ENCODE measurements around the gene DNAJC13. TPM values are rescaled to one million over a fixed set of nuclear protein-coding genes. Genes with fewer than 3 reads are reported as not detected.

DNAJC13 gene
- total RNA-seq, 1 experiment from 2014 or later = 28.8 TPM

DNA sequence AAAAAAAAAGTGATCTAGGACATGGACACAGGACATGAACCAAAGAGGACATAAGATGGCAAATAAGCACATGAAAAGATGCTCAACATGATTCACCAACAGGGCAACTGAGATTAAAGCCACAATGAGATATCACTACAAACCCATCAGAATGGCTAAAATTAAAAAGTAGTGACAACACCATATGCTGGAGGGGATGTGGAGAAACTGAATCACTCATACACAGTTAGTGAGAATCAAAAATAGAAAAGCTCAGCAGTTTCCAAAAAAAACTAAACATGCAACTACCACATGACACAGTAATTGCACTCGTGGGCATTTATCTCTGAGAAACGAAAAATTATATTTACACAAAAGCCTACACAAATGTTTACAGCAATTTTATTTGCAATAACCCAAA, 151.9 kb downstream of the DNAJC13 start:
- Histone ChIP-seq H3K4me1 (ENCODE audit: control insufficient read depth in 1 of 2, insufficient read depth in 2 of 2, low read length in 2 of 2) (no peaks in the 10 kb centered on the region), H4K20me1 (ENCODE audit: insufficient read depth) (no peaks in the 10 kb centered on the region), H3K27me3 (ENCODE audit: insufficient read depth, low read length) (no peaks in the 10 kb centered on the region), H3K9me3 (ENCODE audit: control insufficient read depth in 1 of 2, insufficient read depth in 1 of 2, low read depth in 1 of 2, low read length in 2 of 2) (no peaks in the 10 kb centered on the region), H3K9me2 (ENCODE audit: insufficient read depth) (no peaks in the 10 kb centered on the region), H3K36me3 (ENCODE audit: control insufficient read depth in 1 of 2, insufficient read depth in 2 of 2, low read length in 2 of 2) (no peaks in the 10 kb centered on the region), H3K4me3 (replicated peaks in 1 of 2; ENCODE audit: low read depth in 1 of 2, low read length in 2 of 2) (no peak overlapping the region), H3K27ac (ENCODE audit: low read depth, low read length) (no peak overlapping the region), H3K9ac (ENCODE audit: low read length) (no peak overlapping the region), H3K79me2 (ENCODE audit: insufficient read depth, low read length) (no peaks in the 10 kb centered on the region), H3K4me2 (ENCODE audit: low read length) (no peak overlapping the region), H2AFZ (ENCODE audit: low read depth, low read length, poor library complexity, severe bottlenecking) (no peak overlapping the region)
- no peak for DNase-seq (ENCODE audit: low read depth, low spot score)
- ChIA-PET RAD21 (ENCODE audit: low non-redundant PET in 1 of 2, low total read pairs in 2 of 2, uncharacterized antibody in 2 of 2, unreplicated experiment in 2 of 2) (no interaction called here), POLR2A (no interaction called here), CTCF (no interaction called here)
- ATAC-seq = no peak
- no peak for TF ChIP-seq CBX3 (IDR thresholded peaks at IDR 0.05; ENCODE audit: low read depth)
- no peak for TF ChIP-seq YY1 (IDR thresholded peaks at IDR 0.05; ENCODE audit: extremely low read depth, insufficient replicate concordance, low read depth, low read length)
- TF ChIP-seq ZNF274 (IDR thresholded peaks at IDR 0.05; ENCODE audit: low read depth, low read length) = no peak
- no peak for TF ChIP-seq POLR2AphosphoS5 (IDR thresholded peaks at IDR 0.05; ENCODE audit: low read depth, low read length)
- no peak for TF ChIP-seq CTCF (IDR thresholded peaks at IDR 0.05 in 2 of 3, conservative IDR thresholded peaks at IDR 0.05 in 1 of 3; ENCODE audit: borderline replicate concordance in 1 of 3, insufficient read depth in 1 of 3, low read depth in 2 of 3, low read length in 2 of 3)
- TF ChIP-seq, protein P1, sequence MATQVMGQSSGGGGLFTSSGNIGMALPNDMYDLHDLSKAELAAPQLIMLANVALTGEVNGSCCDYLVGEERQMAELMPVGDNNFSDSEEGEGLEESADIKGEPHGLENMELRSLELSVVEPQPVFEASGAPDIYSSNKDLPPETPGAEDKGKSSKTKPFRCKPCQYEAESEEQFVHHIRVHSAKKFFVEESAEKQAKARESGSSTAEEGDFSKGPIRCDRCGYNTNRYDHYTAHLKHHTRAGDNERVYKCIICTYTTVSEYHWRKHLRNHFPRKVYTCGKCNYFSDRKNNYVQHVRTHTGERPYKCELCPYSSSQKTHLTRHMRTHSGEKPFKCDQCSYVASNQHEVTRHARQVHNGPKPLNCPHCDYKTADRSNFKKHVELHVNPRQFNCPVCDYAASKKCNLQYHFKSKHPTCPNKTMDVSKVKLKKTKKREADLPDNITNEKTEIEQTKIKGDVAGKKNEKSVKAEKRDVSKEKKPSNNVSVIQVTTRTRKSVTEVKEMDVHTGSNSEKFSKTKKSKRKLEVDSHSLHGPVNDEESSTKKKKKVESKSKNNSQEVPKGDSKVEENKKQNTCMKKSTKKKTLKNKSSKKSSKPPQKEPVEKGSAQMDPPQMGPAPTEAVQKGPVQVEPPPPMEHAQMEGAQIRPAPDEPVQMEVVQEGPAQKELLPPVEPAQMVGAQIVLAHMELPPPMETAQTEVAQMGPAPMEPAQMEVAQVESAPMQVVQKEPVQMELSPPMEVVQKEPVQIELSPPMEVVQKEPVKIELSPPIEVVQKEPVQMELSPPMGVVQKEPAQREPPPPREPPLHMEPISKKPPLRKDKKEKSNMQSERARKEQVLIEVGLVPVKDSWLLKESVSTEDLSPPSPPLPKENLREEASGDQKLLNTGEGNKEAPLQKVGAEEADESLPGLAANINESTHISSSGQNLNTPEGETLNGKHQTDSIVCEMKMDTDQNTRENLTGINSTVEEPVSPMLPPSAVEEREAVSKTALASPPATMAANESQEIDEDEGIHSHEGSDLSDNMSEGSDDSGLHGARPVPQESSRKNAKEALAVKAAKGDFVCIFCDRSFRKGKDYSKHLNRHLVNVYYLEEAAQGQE (IDR thresholded peaks at IDR 0.05; ENCODE audit: low read depth) = no peak
- no peak for TF ChIP-seq CEBPB (IDR thresholded peaks at IDR 0.05; ENCODE audit: low read depth)
- TF ChIP-seq RAD21 (IDR thresholded peaks at IDR 0.05; ENCODE audit: low read depth) = no peak
- no peak for TF ChIP-seq EZH2phosphoT487 (IDR thresholded peaks at IDR 0.05; ENCODE audit: borderline replicate concordance)
- no peak for TF ChIP-seq EZH2 (IDR thresholded peaks at IDR 0.05)
- TF ChIP-seq JUND (IDR thresholded peaks at IDR 0.05) = no peak
- no peak for TF ChIP-seq SIN3A (IDR thresholded peaks at IDR 0.05; ENCODE audit: low read depth)
- TF ChIP-seq ATF3 (IDR thresholded peaks at IDR 0.05) = no peak
- no peak for TF ChIP-seq SRF (IDR thresholded peaks at IDR 0.05; ENCODE audit: low read depth)
- no peak for TF ChIP-seq POLR2A (IDR thresholded peaks at IDR 0.05; ENCODE audit: borderline replicate concordance, extremely low read depth, insufficient read depth, insufficient read length)
- no peak for TF ChIP-seq TCF7L2 (IDR thresholded peaks at IDR 0.05; ENCODE audit: borderline replicate concordance, extremely low read depth, insufficient read depth, insufficient read length)
- TF ChIP-seq SP1 (IDR thresholded peaks at IDR 0.05; ENCODE audit: low read depth) = no peak
- no peak for TF ChIP-seq ZFX (IDR thresholded peaks at IDR 0.05)
- no peak for TF ChIP-seq EGR1 (IDR thresholded peaks at IDR 0.05; ENCODE audit: low read depth)
- TF ChIP-seq ELF1 (IDR thresholded peaks at IDR 0.05; ENCODE audit: borderline replicate concordance, low read depth) = no peak
- BruUV-seq (replicated peaks) = no TSS peak
- intact Hi-C loops (cut with micrococcal nuclease) = no loop called here
